Kidney tubule cell (primary cell): Measurements from ENCODE around the gene SOX6.

ENCODE experiments used
- DNase-seq: peaks from one replicate; pipeline ENCODE4 v3.0.0-alpha.2; 2018; ENCODE audit warnings: low spot score

The SOX6 gene

DNA sequence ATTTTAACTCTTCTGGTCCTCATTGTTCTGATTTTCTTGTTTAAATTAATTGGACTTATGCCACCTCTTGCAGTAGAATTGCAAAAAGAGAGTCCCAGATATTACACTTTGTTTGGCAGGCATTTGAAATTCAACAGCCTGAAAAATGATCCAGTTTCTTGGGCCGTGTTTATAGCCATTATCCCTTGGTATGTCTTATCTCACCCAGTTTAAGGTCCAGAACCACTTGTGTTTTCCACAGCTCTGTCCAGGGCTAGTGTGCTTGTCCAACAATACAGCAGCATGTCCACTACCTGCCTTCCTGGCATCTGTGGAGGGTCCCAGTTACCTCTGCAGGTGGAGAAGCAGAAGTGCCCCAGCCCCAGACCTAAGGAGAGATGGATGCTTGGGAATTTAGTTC is 397.4 kb downstream of the SOX6 start:
- DNase-seq: no peak

DNA sequence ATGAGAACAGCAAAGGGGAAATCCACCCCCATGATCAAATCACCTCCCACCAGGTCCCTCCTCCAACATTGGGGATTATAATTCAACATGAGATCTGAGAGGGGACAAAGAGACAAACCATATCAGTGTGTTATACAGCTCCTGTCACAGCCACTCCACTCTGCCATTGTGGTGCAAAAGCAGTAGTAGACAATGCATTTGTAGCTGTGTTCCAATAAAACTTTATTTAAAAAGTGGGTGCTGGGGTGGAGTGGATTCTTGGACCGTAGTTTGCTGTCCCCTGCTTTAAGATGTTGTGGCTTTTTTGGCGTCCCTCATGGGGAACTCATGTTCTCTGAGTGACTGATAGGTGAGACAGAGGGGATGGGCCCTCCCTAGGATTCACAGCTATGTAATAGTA is 399.1 kb downstream of the SOX6 start:
- DNase-seq: no peak

DNA sequence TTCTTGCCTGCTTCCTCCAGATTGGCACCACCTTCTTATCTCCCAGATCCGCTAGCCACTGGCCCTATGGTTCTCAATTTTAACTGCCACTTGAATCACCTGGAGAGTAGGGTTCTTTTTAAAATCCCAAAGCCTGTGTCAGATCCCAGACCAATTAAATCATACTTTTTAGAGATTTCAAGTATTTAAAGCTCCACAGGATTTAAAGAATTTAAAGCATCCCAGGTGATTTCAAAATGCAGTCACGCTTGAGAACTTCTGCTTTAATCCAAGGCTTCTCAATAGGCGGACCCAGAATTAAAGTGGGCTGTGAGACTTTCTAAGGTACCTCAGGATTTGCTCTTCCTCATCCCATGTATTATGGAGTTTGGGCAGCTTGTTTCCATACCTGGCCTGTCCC is 400.0 kb downstream of the SOX6 start:
- no peak for DNase-seq

- peak; percentile 15 for DNase-seq
These were observed 400.8 kb downstream of the SOX6 start for GRCh38 chr11:15955595-15955994.

GRCh38 chr11:15947681-15948648 is 408.4 kb downstream of the SOX6 start:
- DNase-seq: peak; percentile 21

DNA sequence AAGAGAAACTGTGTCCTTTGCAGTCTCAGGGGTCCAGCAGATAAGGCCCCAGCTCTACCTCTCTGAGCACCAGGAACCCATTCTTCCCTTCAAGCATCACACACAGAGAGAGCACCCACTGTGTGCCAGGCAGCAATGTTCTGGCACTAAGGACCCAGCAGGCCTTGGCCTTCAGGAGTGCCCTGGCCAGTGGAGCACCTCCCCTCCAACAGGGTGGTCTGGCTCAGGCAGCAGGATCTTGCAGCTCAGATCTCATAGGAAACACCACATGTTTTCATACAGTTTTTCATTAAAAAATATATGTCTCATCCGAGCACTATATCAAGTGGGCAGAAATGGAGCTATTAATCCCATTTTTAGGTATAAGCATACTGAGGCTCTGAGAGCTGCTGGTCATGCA is 410.6 kb downstream of the SOX6 start:
- DNase-seq: no peak

DNA sequence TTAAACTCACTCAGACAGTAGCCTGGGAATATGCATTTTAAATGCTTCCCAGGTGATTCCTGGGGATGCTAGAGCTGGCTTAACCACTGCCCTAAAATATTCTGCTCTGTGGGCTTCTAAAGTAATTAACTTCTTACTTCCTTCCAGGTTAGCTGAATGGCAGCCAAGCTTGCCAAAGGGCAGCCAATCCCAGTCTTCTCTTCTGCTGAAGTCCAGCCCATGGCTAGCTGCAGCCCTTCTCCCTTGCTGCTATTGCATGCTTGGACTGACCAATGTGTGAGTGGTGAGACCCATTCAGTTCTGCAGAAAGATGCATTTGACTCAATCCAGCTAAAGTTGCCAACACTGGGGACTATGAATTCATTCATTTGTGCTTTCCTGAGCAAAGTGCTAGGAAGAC is 411.9 kb downstream of the SOX6 start:
- DNase-seq: no peak

DNA sequence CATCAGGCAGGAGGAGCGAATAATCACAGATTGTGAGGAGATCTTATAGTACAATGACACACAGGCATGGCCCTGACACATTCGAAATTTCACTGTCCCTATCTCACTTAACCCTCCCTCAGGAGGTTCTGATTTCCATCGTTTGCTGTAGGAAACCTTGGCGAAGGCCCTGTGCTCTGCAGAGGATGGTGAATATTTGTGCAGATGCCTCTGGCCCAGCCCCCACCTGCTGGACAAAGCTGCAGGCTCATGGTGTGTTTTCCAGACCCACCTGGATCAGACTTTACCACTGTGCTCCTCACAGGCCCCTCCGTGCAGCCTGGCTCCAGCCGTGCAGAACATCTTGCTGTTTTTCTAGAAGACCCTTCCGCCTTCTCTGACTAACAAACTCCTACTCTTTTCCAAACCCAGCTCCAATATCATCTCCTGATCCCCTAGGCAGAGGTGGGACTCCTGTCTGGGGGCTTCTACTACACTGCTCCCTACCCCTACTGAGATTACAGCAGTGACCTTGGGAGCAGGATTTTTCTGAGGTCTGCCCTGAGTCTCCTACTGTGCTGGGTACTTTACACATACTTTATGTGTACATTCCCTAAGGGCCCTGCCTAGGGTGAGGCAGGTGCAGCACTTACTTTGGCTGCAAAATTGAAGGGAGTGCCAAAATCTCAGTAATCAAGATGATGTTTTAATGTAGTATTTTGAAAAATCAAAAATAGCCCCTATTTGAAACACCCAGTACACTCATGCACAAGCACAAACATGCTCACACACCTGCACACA is 412.7 kb downstream of the SOX6 start:
- DNase-seq: no peak

- DNase-seq: no peak
These were observed 413.4 kb downstream of the SOX6 start for GRCh38 chr11:15942936-15943335.

DNA sequence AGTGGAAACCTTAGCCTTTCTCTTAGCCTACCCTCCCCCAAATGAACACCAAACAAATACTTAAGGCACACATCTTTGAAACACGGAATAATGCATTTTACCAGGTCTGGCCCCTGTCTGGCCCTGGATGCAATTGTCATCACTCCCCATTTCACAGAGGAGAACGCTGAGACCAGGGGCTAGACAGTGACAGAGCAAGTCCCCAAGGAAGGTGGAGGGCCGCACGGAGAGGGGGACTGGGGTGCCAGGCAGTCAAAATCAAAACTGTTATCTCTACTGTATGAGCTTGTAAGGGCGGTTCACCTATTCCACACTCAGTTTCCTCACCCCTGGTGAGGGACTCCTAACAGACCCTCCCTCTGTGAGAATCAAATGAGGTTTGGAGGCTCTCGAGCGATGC is 414.2 kb downstream of the SOX6 start:
- no peak for DNase-seq

GRCh38 chr11:15941206-15941770 is 415.1 kb downstream of the SOX6 start:
- DNase-seq: peak; percentile 40

DNA sequence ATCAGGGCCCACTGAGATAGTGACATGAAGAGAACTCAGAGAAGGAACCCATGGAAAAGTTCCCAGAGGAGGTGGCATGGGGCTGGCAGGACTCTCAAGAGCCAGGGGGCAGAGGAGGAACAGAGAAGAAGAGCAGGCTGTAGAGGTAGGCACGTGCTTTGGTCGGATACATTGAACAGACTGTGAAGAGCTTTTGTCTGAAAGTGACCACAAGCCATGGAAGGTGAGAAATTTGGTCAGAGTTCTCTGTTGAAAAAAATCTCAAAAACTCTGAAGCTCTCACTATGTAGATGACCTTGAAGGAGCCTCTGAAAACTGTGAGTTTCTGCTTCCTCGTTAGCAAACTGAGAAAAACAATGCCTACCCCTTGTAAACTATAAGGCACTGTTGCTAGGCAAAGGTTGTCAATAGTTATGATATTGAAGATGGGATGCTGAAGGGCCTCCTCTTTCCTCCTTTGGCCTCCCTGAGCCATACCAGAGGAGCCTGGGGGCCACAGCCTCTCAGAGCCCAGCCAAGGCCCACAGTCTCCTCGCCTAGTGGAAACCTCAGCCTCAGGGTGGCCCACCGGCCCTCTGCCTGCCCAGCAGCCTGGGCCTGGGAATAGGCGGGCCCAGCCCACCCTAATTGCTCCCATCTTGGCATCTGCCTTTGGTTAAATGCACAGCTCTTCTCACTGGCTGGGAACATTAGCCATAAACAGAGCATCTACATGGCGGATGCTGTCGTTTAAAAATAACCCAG is 415.7 kb downstream of the SOX6 start:
- no peak for DNase-seq

- DNase-seq: no peak
These were observed 417.4 kb downstream of the SOX6 start for GRCh38 chr11:15938983-15939382.

DNA sequence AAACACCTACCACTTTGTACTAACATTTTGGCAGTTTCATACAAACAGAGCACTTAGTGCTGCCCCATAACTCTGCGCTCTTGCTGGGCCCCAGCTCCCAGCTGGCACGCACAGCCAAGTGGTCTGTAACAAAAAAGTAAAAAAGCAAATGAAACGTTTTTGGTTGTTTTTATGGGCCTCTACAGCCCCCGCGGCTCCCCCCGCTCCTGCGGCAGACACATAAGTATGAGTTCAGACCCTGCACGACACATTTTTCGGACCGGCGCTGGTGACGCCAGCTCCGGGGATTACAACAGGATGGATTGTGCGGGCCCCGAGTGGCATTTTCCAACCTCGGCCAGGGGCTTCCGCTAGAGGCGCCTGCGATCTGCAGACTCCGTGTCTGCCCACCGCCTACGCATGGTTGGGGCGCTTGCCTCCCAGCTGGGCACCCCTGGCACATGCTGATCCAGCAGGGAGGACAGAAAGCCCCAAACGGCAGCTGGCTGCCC is 418.2 kb downstream of the SOX6 start:
- DNase-seq: no peak

DNA sequence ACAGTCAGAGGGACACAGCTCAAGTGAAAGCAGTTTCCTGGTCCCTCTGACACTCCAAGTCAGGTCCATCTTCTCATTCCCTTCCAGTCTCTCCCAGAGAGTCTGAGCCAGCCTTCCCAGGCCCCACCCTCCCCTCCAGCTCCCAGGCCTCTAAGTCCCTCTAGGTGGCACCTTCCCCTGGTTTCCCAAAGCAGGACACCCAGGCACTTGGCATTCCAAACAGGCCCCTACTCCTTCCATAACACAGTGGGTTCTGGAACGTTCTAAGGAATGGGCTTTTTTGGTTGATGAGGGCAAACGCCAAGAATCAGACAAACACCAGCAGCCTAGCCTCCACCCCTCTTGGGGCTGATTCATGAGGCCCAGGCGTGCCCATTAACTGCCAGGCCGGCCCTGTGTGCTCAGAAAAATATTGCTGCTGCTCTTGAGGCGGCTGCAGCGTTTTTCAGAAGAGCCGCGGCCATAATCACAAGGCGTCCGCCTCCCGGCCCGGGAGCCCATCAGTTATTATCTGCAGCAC is 418.7 kb downstream of the SOX6 start:
- no peak for DNase-seq

DNA sequence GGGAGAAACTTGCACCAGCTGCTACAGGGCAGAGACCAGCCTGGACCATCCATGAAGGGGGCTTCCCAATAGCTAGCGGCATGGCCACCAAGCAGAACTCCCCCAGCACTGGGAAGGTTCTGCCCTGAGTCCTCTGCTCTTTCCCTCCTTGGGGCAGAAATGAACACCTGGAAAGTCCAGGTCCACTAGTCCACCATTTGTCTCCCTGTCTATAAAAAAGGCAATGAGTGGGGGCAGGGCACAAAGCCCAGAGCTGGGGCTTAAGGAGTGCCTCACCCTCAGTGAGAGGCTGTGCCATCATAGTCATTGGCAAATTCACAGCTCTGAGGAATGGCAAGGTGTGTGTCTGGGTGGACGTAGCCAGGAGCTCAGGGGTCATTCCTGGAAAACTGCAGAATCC is 420.3 kb downstream of the SOX6 start:
- no peak for DNase-seq

DNA sequence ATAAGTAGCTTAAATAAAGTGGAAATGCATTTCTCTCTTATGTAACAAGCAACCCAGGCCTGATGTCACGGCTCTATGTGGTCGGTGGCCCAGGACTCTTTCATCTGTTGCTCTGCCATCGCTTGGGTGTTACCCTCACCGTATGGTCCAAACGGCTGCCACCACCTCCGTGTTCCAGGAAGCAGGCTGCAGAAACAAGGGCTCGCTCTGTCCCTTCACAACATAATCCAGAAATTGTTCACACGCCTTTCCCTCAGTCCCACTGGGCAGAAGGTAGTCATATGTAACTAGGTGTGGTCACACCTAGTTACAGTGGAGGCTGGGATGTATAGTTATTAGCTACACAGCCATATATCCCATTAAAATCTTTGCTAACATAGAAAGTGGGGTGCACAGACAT is 421.0 kb downstream of the SOX6 start:
- no peak for DNase-seq

DNA sequence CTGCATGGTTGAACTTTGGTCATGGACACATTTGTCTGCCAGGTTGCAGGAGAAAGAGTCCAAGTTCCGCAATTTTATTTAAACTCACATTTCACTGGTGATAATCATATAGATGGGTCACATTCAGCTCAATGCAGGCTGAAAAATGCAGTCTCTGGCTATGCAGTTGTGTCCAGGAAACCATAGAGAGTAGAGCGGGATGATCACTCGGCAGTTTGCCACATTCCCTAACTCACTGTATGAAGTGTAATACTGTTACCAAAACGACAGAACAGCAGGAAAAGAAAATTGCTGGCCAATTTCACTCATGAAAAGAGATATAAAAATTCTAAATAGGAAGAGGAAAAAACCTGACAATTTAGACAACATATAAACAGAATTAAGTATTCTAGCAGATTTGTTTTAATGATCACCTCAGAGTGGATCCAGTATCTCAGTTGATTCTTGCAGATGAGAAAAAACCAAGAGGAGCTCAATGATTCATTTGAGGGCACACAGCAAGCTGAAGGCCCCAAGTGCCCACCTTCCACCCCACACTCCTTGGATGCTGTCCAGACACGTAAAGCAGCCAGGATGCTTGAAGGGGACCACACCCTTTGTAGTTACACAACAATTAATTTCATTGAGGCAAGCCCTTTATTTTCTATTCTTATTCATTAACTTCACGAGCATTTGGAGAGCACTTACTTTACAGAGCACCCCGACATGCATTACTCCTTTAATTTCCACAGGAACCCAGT is 422.3 kb downstream of the SOX6 start:
- DNase-seq: no peak

GRCh38 chr11:15932417-15932816 is 423.9 kb downstream of the SOX6 start:
- no peak for DNase-seq

DNA sequence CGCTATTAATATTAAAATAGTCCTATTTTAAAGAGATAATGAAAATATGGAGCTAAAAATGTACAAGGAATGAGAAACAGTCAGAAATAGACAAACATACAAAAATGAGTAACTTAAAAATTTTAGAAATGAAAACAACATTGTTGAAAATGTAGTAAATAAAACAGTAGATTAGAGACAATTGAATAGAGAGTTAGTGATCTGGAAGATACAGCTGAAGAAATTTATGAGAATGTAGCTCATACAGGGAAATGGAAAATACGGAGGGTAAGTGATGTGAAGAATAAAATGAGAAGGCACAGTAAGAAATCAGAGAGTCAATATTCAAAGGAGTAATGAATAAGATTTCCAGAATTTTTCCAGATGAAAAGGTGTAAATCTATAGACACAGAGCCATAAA is 424.8 kb downstream of the SOX6 start:
- no peak for DNase-seq

- no peak for DNase-seq
These were observed 425.8 kb downstream of the SOX6 start for GRCh38 chr11:15930442-15931025.
